Testis (tissue), 2 donors: ENCODE measurements around the gene HPSE2.

Experiments
- CTCF ChIP-seq, 3 experiments: fragments of 450-650 bp in 2 of 3; fragments of 200-600 bp in 1 of 3; sonication (generic) in 1 of 3; IDR thresholded peaks; one replicate each; pipeline ENCODE4 v1.5.1; 2016 to 2019; ENCODE audit warnings: antibody characterized with exemption in 3 of 3, mild to moderate bottlenecking in 2 of 3, moderate library complexity in 1 of 3
- POLR2A ChIP-seq: fragments of 450-650 bp; IDR thresholded peaks from one replicate; pipeline ENCODE4 v1.6.1; 2017; ENCODE audit warnings: antibody characterized with exemption, mild to moderate bottlenecking, moderate library complexity

GRCh38 chr10:98919899-98920298, 315.8 kb downstream of the HPSE2 start:
- TF ChIP-seq CTCF (IDR thresholded peaks at IDR 0.05): no peak
- no peak for TF ChIP-seq POLR2A
